Mesenchymal stem cell (in vitro differentiated cells and primary cell): ENCODE results near the gene EML1.

Source experiments
- DNase-seq: peaks from one replicate; pipeline ENCODE4 v3.0.0-alpha.2; 2013
- H2AFZ ChIP-seq: one replicate; pipeline ENCODE4 v1.6.1; 2013; ENCODE audit warnings: low read depth, mild to moderate bottlenecking, control low read depth, inconsistent platforms, low read length, moderate library complexity
- H2AK5ac ChIP-seq: 2 replicates; pipeline ENCODE4 v1.6.1; 2013; ENCODE audit warnings: low read length, moderate library complexity, mild to moderate bottlenecking, inconsistent platforms; ENCODE audit not compliant: severe bottlenecking
- H2BK120ac ChIP-seq: one replicate; pipeline ENCODE4 v1.6.1; 2013; ENCODE audit warnings: low read depth, mild to moderate bottlenecking, inconsistent platforms, low read length, moderate library complexity
- H2BK12ac ChIP-seq, 2 experiments: one replicate each; pipeline ENCODE4 v1.6.1; 2013; ENCODE audit warnings: inconsistent platforms in 2 of 2, low read length in 2 of 2, mild to moderate bottlenecking in 2 of 2, moderate library complexity in 2 of 2, control low read depth in 1 of 2
- H2BK15ac ChIP-seq: one replicate; pipeline ENCODE4 v1.6.1; 2013; ENCODE audit warnings: mild to moderate bottlenecking, low read depth, inconsistent platforms; ENCODE audit not compliant: poor library complexity, severe bottlenecking
- H2BK5ac ChIP-seq: 2 replicates; pipeline ENCODE4 v1.6.1; 2013; ENCODE audit warnings: low read depth, mild to moderate bottlenecking, low read length, control low read depth, inconsistent platforms; ENCODE audit not compliant: poor library complexity, severe bottlenecking
- H3K14ac ChIP-seq, 2 experiments: one replicate each; pipeline ENCODE4 v1.6.1; 2013; ENCODE audit warnings: inconsistent platforms in 2 of 2, low read length in 2 of 2, control low read depth in 1 of 2, mild to moderate bottlenecking in 1 of 2, moderate library complexity in 1 of 2
- H3K18ac ChIP-seq, 2 experiments: one replicate each; pipeline ENCODE4 v1.6.1; 2013; ENCODE audit warnings: inconsistent platforms in 2 of 2, low read length in 2 of 2, control low read depth in 1 of 2, low read depth in 1 of 2, mild to moderate bottlenecking in 1 of 2
- H3K23ac ChIP-seq, 2 experiments: one replicate each; pipeline ENCODE4 v1.6.1; 2013; ENCODE audit warnings: inconsistent platforms in 2 of 2, low read length in 2 of 2, mild to moderate bottlenecking in 2 of 2, moderate library complexity in 2 of 2, control low read depth in 1 of 2
- H3K27ac ChIP-seq: 2 replicates; pipeline ENCODE4 v1.5.1; 2013; ENCODE audit warnings: mild to moderate bottlenecking, moderate library complexity, low read length, control low read depth, inconsistent platforms; ENCODE audit not compliant: poor library complexity, severe bottlenecking
- H3K27me3 ChIP-seq, 2 experiments: 2 replicates each; pipeline versions ENCODE4 v1.6.1 to v1.7.0; 2013; ENCODE audit warnings: low read length in 2 of 2, mild to moderate bottlenecking in 2 of 2, moderate library complexity in 2 of 2, control low read depth in 1 of 2, inconsistent platforms in 1 of 2; ENCODE audit not compliant: control insufficient read depth in 1 of 2, insufficient read depth in 1 of 2
- H3K36me3 ChIP-seq, 2 experiments: 2 replicates each; pipeline versions ENCODE4 v1.6.1 to v1.7.0; 2013; ENCODE audit warnings: low read length in 2 of 2, control low read depth in 1 of 2, inconsistent platforms in 1 of 2, low read depth in 1 of 2, mild to moderate bottlenecking in 1 of 2; ENCODE audit not compliant: insufficient read depth in 2 of 2, control insufficient read depth in 1 of 2
- H3K4ac ChIP-seq, 2 experiments: one replicate each; pipeline ENCODE4 v1.6.1; 2013; ENCODE audit warnings: inconsistent platforms in 2 of 2, low read length in 2 of 2, mild to moderate bottlenecking in 2 of 2, moderate library complexity in 2 of 2, control low read depth in 1 of 2, low read depth in 1 of 2
- H3K4me1 ChIP-seq: 2 replicates; pipeline ENCODE4 v1.6.1; 2013; ENCODE audit warnings: low read depth, low read length, control low read depth; ENCODE audit not compliant: control insufficient read depth, insufficient read depth
- H3K4me2 ChIP-seq: 2 replicates; pipeline ENCODE4 v1.6.1; 2013; ENCODE audit warnings: low read length, mild to moderate bottlenecking, inconsistent platforms; ENCODE audit not compliant: poor library complexity, severe bottlenecking
- H3K4me3 ChIP-seq, 2 experiments: 2 replicates each; pipeline versions ENCODE4 v1.5.1 to v1.7.0; 2013; ENCODE audit warnings: low read length in 2 of 2, mild to moderate bottlenecking in 2 of 2, control low read depth in 1 of 2, low read depth in 1 of 2; ENCODE audit not compliant: insufficient read depth in 1 of 2
- H3K79me1 ChIP-seq: replicated peaks from 2 replicates; pipeline ENCODE4 v1.6.1; 2013; ENCODE audit warnings: mild to moderate bottlenecking, control low read depth, low read length, inconsistent platforms; ENCODE audit not compliant: poor library complexity, severe bottlenecking
- H3K9ac ChIP-seq: 2 replicates; pipeline ENCODE4 v1.7.0; 2013; ENCODE audit warnings: mild to moderate bottlenecking, low read length, moderate library complexity
- H3K9me3 ChIP-seq: 2 replicates; pipeline ENCODE4 v1.7.0; 2013; ENCODE audit warnings: mild to moderate bottlenecking, low read length; ENCODE audit not compliant: control insufficient read depth
- H4K8ac ChIP-seq: one replicate; pipeline ENCODE4 v1.6.1; 2013; ENCODE audit warnings: inconsistent platforms, mild to moderate bottlenecking, low read length, moderate library complexity
- H4K91ac ChIP-seq: one replicate; pipeline ENCODE4 v1.6.1; 2013; ENCODE audit warnings: mild to moderate bottlenecking, low read length, inconsistent platforms
- WGBS: methylation state at CpG from one replicate; pipeline ENCODE4 v1.1.7; 2013; ENCODE audit warnings: mixed read lengths; 5-methylcytosine and 5-hydroxymethylcytosine counted together

The EML1 gene

GRCh38 chr14:99860219-99860618 is 67.0 kb downstream of the EML1 start:
- Histone ChIP-seq H3K23ac (no peak overlapping the region), H2BK5ac (no peak overlapping the region), H2BK12ac (no peak overlapping the region), H3K9ac (no peak overlapping the region), H2BK120ac (no peak overlapping the region), H3K27ac (no peak overlapping the region), H2AFZ (no peak overlapping the region), H3K9me3 (no peaks in the 10 kb centered on the region), H3K18ac (no peak overlapping the region), H3K36me3 (peaks cover 0 to 19% of the 10 kb centered on the region in 2 experiments), H3K4me2 (no peak overlapping the region), H3K4me1 (peaks cover 2% of the 10 kb centered on the region), H3K27me3 (no peaks in the 10 kb centered on the region), H4K91ac (no peak overlapping the region), H3K14ac (no peak overlapping the region), H3K4me3 (no peak overlapping the region), H2BK15ac (no peak overlapping the region), H2AK5ac (no peak overlapping the region), H3K4ac (no peak overlapping the region), H3K79me1 (peaks cover 2% of the 10 kb centered on the region), H4K8ac (no peak overlapping the region)
- DNase-seq = no peak
- WGBS = 92% methylated on average over 4 of the region's 5 CpGs

GRCh38 chr14:99862136-99862535 is 68.9 kb downstream of the EML1 start:
- peaks cover 2% of the 10 kb centered on the region for H3K79me1 ChIP-seq
- no peaks in the 10 kb centered on the region for H3K9me3 ChIP-seq
- H3K4me2 ChIP-seq = no peak overlapping the region
- H2BK5ac ChIP-seq = no peak overlapping the region
- H3K4me3 ChIP-seq = no peak overlapping the region
- no peak overlapping the region for H3K27ac ChIP-seq
- H3K36me3 ChIP-seq = peaks cover 3 to 31% of the 10 kb centered on the region in 2 experiments
- H2BK12ac ChIP-seq = no peak overlapping the region
- no peak for DNase-seq
- no peak overlapping the region for H2BK15ac ChIP-seq
- no peak overlapping the region for H3K23ac ChIP-seq
- H3K9ac ChIP-seq = no peak overlapping the region
- no peak overlapping the region for H2AK5ac ChIP-seq
- no peak overlapping the region for H4K91ac ChIP-seq
- no peak overlapping the region for H4K8ac ChIP-seq
- H3K27me3 ChIP-seq = no peaks in the 10 kb centered on the region
- no peak overlapping the region for H2BK120ac ChIP-seq
- no peak overlapping the region for H2AFZ ChIP-seq
- 74% methylated on average over 3 of the region's 4 CpGs for WGBS
- H3K4me1 ChIP-seq = peaks cover 2% of the 10 kb centered on the region
- no peak overlapping the region for H3K4ac ChIP-seq
- no peak overlapping the region for H3K14ac ChIP-seq
- H3K18ac ChIP-seq = no peak overlapping the region

- Histone ChIP-seq H3K27me3 (no peaks in the 10 kb centered on the region), H2AFZ (no peak overlapping the region), H3K18ac (no peak overlapping the region), H2BK15ac (no peak overlapping the region), H4K8ac (no peak overlapping the region), H3K27ac (no peak overlapping the region), H3K23ac (no peak overlapping the region), H3K4me1 (peaks cover 2% of the 10 kb centered on the region), H4K91ac (no peak overlapping the region), H3K9me3 (no peaks in the 10 kb centered on the region), H3K9ac (no peak overlapping the region), H3K4me2 (no peak overlapping the region), H3K79me1 (peaks cover 2% of the 10 kb centered on the region), H3K14ac (no peak overlapping the region), H3K4me3 (no peak overlapping the region), H2BK5ac (no peak overlapping the region), H2BK120ac (no peak overlapping the region), H2AK5ac (no peak overlapping the region), H3K36me3 (peaks cover 3 to 31% of the 10 kb centered on the region in 2 experiments), H2BK12ac (no peak overlapping the region), H3K4ac (no peak overlapping the region)
- DNase-seq = no peak
- WGBS = 90% methylated on average over 2 of the region's 2 CpGs
These were observed 69.8 kb downstream of the EML1 start for GRCh38 chr14:99863059-99863458.

- H3K36me3 ChIP-seq = peaks cover 3 to 24% of the 10 kb centered on the region in 2 experiments
- no peak overlapping the region for H3K4ac ChIP-seq
- no peak overlapping the region for H2BK5ac ChIP-seq
- no peaks in the 10 kb centered on the region for H3K27me3 ChIP-seq
- peaks cover 2% of the 10 kb centered on the region for H3K4me1 ChIP-seq
- no peak overlapping the region for H3K9ac ChIP-seq
- 92% methylated on average over 2 of the region's 2 CpGs for WGBS
- H2BK12ac ChIP-seq = no peak overlapping the region
- H3K4me3 ChIP-seq = no peak overlapping the region
- no peaks in the 10 kb centered on the region for H3K9me3 ChIP-seq
- no peak overlapping the region for H4K91ac ChIP-seq
- H3K18ac ChIP-seq = no peak overlapping the region
- H3K79me1 ChIP-seq = peaks cover 2% of the 10 kb centered on the region
- H4K8ac ChIP-seq = no peak overlapping the region
- H2BK15ac ChIP-seq = no peak overlapping the region
- no peak for DNase-seq
- H3K14ac ChIP-seq = no peak overlapping the region
- no peak overlapping the region for H3K4me2 ChIP-seq
- H2AFZ ChIP-seq = no peak overlapping the region
- no peak overlapping the region for H3K27ac ChIP-seq
- no peak overlapping the region for H2AK5ac ChIP-seq
- no peak overlapping the region for H3K23ac ChIP-seq
- no peak overlapping the region for H2BK120ac ChIP-seq
These were observed 72.2 kb downstream of the EML1 start for GRCh38 chr14:99865408-99865807.
